NCI-H1694 treated with DMSO at 0.1 percent for 48 hours (cell line): ENCODE measurements around the gene ABCA4.

Experiments used
- DNase-seq: peaks from one replicate; lab custom pipeline; 2025; lab: John Stamatoyannopoulos, UW

The ABCA4 gene

DNA sequence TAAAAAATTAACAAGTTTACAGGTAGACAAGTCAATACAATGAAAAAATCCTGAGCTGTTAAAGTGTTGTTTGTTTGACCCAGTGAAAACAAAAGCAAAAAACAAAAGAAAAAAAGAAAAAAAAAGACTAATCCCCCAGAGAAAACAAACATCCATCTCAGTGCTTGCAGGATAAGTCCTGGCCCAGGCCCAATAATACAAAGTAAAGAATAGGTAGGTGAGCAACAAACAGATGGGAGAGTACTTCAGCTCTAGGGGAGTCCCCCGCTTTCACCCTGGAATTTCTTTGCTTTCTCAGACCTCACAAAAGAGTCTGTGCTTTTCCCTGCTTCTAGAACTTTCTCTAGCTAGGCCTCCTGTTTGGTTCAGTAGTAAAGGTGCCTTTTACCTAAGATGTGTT lies 70.3 kb downstream of the ABCA4 start:
- DNase-seq = no peak

DNA sequence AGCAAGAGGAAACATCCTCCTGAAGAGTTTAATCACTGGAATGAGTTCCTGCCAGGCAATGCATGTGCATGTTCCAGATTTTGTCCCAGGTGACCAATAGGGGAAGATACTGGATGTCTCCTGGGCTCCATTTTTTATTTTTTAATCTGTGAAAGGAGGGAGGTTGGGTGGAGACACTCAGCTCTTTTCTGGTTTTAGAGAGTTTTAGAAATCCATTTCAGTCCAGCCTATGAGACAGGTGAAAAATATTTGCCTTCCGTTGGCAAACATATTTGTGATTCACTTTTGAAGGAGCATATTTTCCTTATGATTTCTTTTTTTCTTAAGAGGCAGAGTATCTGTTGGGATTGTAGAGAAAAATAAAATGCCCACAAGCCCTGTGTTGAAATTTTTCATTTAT lies 70.7 kb downstream of the ABCA4 start:
- no peak for DNase-seq

GRCh38 chr1:94049791-94050190 lies 71.2 kb downstream of the ABCA4 start:
- no peak for DNase-seq

- DNase-seq = no peak
These were observed 72.4 kb downstream of the ABCA4 start for GRCh38 chr1:94048413-94049164.

DNA sequence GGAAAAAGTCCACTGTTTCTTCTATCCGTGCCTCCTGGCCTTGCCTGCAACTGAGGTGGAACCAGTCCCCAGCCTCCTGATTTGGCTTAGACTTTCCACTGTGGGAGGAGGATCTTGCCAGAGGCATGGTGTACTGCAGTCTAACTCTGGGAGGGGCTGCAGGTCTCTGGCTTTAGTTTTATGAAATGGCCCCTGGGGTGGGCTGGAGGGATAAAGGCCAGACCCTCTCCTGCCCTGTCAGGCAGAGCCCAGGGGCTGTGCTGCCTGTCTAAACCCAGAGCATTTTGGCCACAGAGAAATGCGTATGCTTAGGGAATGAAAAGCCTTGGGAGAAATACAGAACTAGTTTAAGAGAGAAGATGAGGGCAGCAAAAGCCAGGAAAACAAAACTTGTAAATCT lies 73.0 kb downstream of the ABCA4 start:
- no peak for DNase-seq

DNA sequence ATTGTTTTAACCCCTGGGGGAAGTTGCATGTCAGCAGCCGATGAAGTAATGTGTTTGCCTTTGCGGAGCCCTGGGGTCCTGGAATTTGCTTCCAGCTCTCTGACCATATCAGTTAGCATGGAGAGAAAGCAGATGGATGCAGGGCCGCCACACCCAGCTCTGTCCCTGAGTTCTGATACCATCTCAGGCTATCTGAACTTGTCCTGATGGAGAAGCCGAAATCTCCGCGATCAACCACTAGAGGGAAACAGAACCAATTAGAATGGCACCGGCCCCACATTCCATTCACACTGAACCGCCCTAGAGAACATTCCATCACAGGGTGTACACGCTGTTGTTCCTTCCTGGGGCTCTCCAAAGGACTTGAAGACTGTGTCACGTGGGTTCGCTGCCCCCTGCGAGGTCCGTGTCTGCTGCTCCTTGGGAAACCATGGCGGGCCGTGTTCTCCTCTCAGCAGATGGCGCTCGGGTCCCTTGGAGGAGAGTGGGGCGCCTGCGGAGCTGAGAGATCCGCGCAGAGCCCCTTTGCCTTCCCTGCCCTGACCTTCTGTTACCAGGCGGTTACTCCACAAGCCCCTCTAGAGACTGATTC lies 75.4 kb downstream of the ABCA4 start:
- DNase-seq = peak; percentile 42

DNA sequence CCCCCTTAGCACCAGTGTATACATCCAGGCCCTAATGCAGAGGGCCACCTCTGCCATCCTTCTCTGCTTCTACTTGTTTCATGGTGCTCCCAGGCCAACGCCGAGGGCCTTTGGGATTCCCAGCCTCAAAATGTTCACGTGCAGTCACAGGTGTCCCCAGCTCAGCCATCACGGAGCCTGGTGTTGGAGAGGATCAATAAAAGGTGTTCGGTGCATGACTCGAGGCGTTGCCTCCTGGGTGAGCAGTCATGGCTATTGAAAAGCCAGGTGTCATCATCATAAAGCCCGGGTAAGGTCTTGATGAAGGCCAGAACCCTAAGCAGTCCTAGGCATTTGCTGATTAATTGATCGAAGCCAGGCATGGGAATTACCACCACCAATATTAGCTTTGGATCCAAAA lies 76.1 kb downstream of the ABCA4 start:
- DNase-seq = no peak

DNA sequence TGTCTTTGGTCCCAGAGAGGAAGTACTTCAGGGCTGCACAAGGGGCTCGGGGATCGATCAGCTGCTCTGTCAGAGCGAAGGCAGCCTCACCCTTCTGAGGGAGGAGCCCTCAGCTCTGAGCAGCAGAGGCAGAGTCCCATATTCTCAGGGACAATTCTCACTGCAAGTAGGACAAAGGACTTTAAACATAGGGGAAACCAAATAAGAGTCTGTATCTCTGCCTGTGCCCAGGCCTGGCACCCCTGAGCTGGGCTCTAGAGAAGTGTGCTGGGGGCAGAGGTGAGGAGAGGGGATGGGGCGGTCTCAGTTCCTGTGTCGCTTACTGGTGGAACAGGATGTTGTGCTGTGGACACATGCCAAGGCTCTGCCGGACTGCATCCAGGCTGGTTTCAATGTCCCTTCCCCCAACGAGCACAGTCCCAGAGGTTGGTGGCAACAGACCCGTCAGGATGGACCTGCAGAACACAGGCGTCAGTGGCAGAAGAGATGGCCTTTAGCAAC lies 76.6 kb downstream of the ABCA4 start:
- no peak for DNase-seq

DNA sequence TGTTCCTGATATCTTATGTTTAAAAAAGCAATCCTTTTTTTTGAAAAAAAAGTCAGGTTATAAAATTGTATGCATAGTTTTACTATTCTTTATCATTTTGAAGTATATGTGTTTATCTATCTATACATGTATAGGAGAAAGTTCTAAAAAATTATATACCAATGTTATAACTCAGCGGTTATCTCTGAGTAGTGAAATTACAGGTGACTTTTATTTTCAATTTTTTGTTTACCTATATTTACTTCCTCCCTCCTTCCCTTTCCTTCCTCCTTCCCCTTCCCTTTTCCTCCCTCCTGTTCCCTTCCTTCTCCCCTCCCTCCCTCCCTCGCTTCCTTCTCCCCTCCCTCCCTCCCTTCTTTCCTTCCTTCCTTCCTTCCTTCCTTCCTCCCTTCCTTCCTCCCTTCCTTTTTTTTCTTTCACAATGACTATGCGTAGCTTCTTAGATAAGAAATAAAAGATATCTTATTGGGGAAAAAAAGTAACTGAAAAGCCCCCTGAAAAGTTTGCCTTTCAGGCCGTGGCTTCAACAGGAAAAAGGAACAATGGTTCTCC lies 77.1 kb downstream of the ABCA4 start:
- DNase-seq = no peak

- no peak for DNase-seq
These were observed 78.6 kb downstream of the ABCA4 start for GRCh38 chr1:94042388-94042787.

- DNase-seq = peak; percentile 95
These were observed 80.9 kb downstream of the ABCA4 start for GRCh38 chr1:94039871-94040569.

DNA sequence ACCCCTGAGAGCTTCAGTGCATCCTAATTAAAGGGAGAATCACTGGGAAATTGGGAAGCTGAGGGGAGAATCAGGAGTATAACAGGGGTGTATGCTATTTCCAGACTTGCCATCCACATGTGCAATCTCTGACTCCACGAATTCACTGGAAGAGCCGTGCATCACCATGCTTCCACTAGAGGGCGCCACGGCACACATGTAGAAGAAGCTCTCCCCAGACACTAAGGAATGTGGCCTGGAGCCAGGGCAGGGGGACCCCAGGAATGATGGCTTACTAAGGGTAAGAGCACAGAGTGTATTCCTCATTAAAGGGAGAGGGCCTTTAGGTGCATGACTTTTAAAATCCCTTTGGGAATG lies 81.5 kb downstream of the ABCA4 start:
- peak; percentile 91 for DNase-seq

DNA sequence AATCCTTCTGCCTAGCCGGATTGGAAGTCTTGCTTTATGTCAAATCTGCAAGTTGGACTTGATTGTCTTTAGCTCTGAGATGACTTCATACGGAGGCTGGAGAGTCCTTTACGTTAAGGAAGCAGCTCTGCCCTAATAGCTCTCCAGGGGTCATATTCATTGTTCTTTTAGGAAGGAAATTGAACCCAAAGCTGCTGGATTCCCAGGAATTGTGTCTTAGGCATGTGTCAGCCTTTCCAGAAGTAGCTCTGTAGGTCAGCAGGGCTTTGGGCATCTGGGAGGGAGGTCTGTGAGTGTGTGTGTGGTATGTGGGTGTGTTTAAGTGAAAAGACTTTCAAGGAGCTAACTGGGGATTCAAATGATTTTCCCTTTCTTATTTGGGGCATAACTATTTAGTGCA lies 82.4 kb downstream of the ABCA4 start:
- DNase-seq = no peak

- no peak for DNase-seq
These were observed 83.3 kb downstream of the ABCA4 start for GRCh38 chr1:94037392-94038229.

GRCh38 chr1:94036730-94037129 lies 84.2 kb downstream of the ABCA4 start:
- no peak for DNase-seq

GRCh38 chr1:94033849-94034248 lies 87.1 kb downstream of the ABCA4 start:
- DNase-seq = no peak

GRCh38 chr1:94032637-94033036 lies 88.3 kb downstream of the ABCA4 start:
- no peak for DNase-seq

DNA sequence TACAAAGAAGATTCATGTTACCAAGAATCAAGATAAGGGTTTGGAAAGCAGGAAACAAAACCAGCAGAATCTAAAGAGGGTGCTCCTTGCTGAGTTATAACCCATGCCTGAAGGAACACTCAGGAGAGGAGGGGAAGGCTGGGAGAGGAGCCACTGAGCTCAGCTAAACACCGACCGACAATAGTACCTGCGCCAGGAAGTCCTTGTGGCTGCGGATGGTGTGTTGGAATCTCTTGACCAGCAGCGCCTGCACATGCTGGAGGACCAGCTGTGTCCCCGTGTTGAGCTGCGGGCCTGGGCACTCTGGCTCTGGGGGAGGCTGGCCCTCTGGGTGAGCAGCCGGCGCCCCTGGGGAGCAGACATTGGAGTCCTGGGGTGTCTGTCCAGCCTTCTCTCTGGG lies 89.4 kb downstream of the ABCA4 start:
- DNase-seq = no peak

- DNase-seq = no peak
These were observed 89.8 kb downstream of the ABCA4 start for GRCh38 chr1:94031154-94031553.

- DNase-seq = no peak
These were observed 91.6 kb downstream of the ABCA4 start for GRCh38 chr1:94029130-94029993.
